Right lobe of liver (tissue), 4 donors: ENCODE measurements around the gene ANKFN1.

Source experiments
- CTCF ChIP-seq, 4 donors: fragments of 200-600 bp in 3 of 4; fragments of 450-650 bp in 1 of 4; IDR thresholded peaks; one replicate each; pipeline versions ENCODE4 v1.5.1 to v1.8.0; 2016 to 2022; ENCODE audit warnings: antibody characterized with exemption in 4 of 4, mild to moderate bottlenecking in 2 of 4
- POLR2A ChIP-seq: fragments of 450-650 bp; IDR thresholded peaks from one replicate; pipeline ENCODE4 v1.6.1; 2017; ENCODE audit warnings: antibody characterized with exemption, mild to moderate bottlenecking
- donor health status: DM: no; HTN: no; CAD: no.
- donor health status: DM: no; HTN: no; CAD: no.
- donor health status: DM: no; HTN: yes; CAD: no.

- no peak for TF ChIP-seq CTCF (IDR thresholded peaks at IDR 0.05)
- no peak for TF ChIP-seq POLR2A
Measured at GRCh38 chr17:56184650-56185049, 31.4 kb downstream of the ANKFN1 start.
